Subcutaneous abdominal adipose tissue (tissue), 5 donors: ENCODE data around the gene KIAA1671.

Experiments used
- H3K27ac ChIP-seq: one replicate; pipeline ENCODE4 v1.7.0; 2013; ENCODE audit warnings: low read depth, mild to moderate bottlenecking, inconsistent platforms, low read length, moderate library complexity
- H3K27me3 ChIP-seq, 5 donors: one replicate each; pipeline ENCODE4 v1.7.0; 2013; ENCODE audit warnings: low read length in 5 of 5, inconsistent platforms in 1 of 5; ENCODE audit not compliant: control insufficient read depth in 5 of 5, insufficient read depth in 4 of 5
- H3K36me3 ChIP-seq, 5 donors: one replicate each; pipeline ENCODE4 v1.7.0; 2013; ENCODE audit warnings: low read length in 5 of 5; ENCODE audit not compliant: control insufficient read depth in 5 of 5, insufficient read depth in 5 of 5
- H3K4me1 ChIP-seq, 5 donors: one replicate each; pipeline ENCODE4 v1.7.0; 2013; ENCODE audit warnings: low read length in 5 of 5, mild to moderate bottlenecking in 3 of 5, moderate library complexity in 1 of 5; ENCODE audit not compliant: control insufficient read depth in 5 of 5, insufficient read depth in 5 of 5
- H3K4me3 ChIP-seq, 5 donors: one replicate each; pipeline ENCODE4 v1.7.0; 2013; ENCODE audit warnings: low read length in 5 of 5, low read depth in 1 of 5
- H3K9ac ChIP-seq, 5 donors: one replicate each; pipeline ENCODE4 v1.7.0; 2013; ENCODE audit warnings: low read length in 5 of 5, mild to moderate bottlenecking in 4 of 5, moderate library complexity in 3 of 5
- H3K9me3 ChIP-seq, 5 donors: one replicate each; pipeline ENCODE4 v1.7.0; 2013; ENCODE audit warnings: low read length in 5 of 5; ENCODE audit not compliant: control insufficient read depth in 5 of 5
- donor health status: healthy.
- donor health status: healthy.
- donor health status: healthy.
- donor health status: healthy.
- donor health status: healthy.

KIAA1671 gene

DNA sequence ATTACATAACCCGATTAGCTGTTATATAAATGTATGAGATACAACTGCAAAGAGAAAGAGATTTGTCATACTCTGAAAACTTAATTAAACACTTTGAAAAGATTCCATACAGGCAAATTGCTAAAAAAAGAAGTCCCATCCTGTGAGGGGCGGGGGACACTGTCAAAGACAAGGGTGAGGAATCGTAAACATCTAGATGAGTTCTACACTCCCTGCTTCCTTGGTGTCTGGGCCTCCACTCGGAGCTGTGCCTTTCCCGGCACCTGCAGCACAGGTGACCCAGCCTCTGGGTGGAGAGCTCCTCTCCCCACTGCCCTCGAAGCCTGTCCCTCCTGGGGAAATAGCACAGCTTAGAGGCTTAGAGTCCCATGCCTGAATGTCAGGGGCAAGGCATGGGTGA is 177.9 kb downstream of the KIAA1671 start:
- Histone ChIP-seq H3K4me1 (peaks cover 0 to 67% (median 8%) of the 10 kb centered on the region in 5 donors), H3K9ac (no peak overlapping the region), H3K4me3 (no peak overlapping the region), H3K27ac (no peak overlapping the region), H3K36me3 (no peaks in the 10 kb centered on the region), H3K27me3 (peaks cover 0 to 3% (median 0%) of the 10 kb centered on the region in 5 donors), H3K9me3 (no peaks in the 10 kb centered on the region)

- H3K27me3 ChIP-seq: peaks cover 0 to 3% (median 0%) of the 10 kb centered on the region in 5 donors
- no peaks in the 10 kb centered on the region for H3K36me3 ChIP-seq
- H3K9ac ChIP-seq: no peak overlapping the region
- no peak overlapping the region for H3K4me3 ChIP-seq
- no peak overlapping the region for H3K27ac ChIP-seq
- H3K4me1 ChIP-seq: peaks cover 0 to 76% (median 8%) of the 10 kb centered on the region in 5 donors
- H3K9me3 ChIP-seq: no peaks in the 10 kb centered on the region
Measured at GRCh38 chr22:25131198-25131887, 178.8 kb downstream of the KIAA1671 start.

GRCh38 chr22:25134028-25134427 is 181.5 kb downstream of the KIAA1671 start:
- Histone ChIP-seq H3K9ac (no peak overlapping the region), H3K27me3 (peaks cover 0 to 3% (median 0%) of the 10 kb centered on the region in 5 donors), H3K36me3 (no peaks in the 10 kb centered on the region), H3K9me3 (no peaks in the 10 kb centered on the region), H3K27ac (peak overlapping the region; percentile 20), H3K4me1 (peaks cover 0 to 67% (median 10%) of the 10 kb centered on the region in 5 donors), H3K4me3 (no peak overlapping the region)

- H3K4me3 ChIP-seq: no peak overlapping the region
- H3K27ac ChIP-seq: peak overlapping the region; percentile 20
- H3K9me3 ChIP-seq: no peaks in the 10 kb centered on the region
- peaks cover 0 to 3% (median 0%) of the 10 kb centered on the region in 5 donors for H3K27me3 ChIP-seq
- H3K36me3 ChIP-seq: no peaks in the 10 kb centered on the region
- peaks cover 0 to 72% (median 10%) of the 10 kb centered on the region in 5 donors for H3K4me1 ChIP-seq
- no peak overlapping the region for H3K9ac ChIP-seq
Measured at GRCh38 chr22:25134451-25134850, 181.9 kb downstream of the KIAA1671 start.

DNA sequence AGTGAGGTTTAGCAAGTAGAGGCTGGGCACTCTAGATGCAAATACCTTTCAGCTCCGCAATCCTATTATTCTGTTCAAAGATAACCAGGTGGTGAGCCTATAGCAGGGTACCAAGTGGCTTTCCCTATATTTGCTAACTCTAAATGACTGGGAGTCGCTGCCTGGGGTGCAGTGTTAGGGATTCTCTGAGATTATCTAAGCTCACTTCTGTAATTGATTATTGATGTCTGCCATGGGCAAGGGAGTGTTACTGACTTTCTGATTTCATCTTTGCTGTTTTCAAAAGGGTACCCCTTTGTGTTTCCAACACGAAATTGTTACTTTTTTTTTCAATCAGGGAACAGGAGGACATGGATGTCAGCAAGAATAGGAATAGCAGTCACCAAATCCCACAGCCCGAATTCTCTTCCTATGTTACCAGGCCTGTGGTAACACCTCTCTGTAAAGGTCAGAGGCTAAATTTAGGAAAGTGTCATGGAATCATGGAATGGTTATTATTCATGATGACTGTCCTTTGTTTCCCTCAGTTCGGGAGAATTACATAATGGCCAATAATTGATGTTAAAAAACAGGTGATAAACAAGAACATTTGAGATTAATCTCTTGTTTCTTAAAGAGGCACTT is 184.5 kb downstream of the KIAA1671 start:
- no peak overlapping the region for H3K4me3 ChIP-seq
- H3K4me1 ChIP-seq: peaks cover 0 to 60% (median 10%) of the 10 kb centered on the region in 5 donors
- H3K36me3 ChIP-seq: no peaks in the 10 kb centered on the region
- H3K27me3 ChIP-seq: no peaks in the 10 kb centered on the region
- peak overlapping the region; percentile 3 for H3K27ac ChIP-seq
- H3K9me3 ChIP-seq: no peaks in the 10 kb centered on the region
- no peak overlapping the region for H3K9ac ChIP-seq

GRCh38 chr22:25137577-25138525 is 185.3 kb downstream of the KIAA1671 start:
- Histone ChIP-seq H3K4me1 (peaks cover 0 to 55% (median 7%) of the 10 kb centered on the region in 5 donors), H3K27me3 (no peaks in the 10 kb centered on the region), H3K36me3 (no peaks in the 10 kb centered on the region), H3K9me3 (no peaks in the 10 kb centered on the region), H3K9ac (no peak overlapping the region), H3K27ac (peak overlapping the region; percentile 3), H3K4me3 (no peak overlapping the region)

DNA sequence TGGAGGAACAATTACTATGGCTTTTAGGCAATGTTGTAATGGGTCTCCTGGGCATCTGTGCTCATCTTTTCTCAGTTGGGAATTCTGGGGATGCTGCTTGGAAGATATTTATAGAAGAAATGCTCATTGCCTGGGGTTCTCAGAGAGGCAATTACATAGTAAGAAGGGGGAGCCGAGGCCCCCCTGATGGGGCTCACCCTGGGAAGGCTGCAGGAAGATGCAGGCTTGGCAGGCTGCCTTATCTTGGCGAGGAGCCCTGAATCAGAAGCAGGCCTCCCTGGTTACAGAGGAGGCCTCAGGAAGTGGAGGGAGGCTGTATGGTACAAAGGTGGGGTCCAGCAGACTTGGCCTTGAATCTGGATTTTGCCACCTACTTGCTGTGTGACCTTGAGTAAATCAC is 186.5 kb downstream of the KIAA1671 start:
- no peak overlapping the region for H3K4me3 ChIP-seq
- no peaks in the 10 kb centered on the region for H3K27me3 ChIP-seq
- peaks cover 0 to 52% (median 6%) of the 10 kb centered on the region in 5 donors for H3K4me1 ChIP-seq
- H3K36me3 ChIP-seq: no peaks in the 10 kb centered on the region
- no peak overlapping the region for H3K27ac ChIP-seq
- no peaks in the 10 kb centered on the region for H3K9me3 ChIP-seq
- H3K9ac ChIP-seq: no peak overlapping the region

GRCh38 chr22:25142102-25142501 is 189.6 kb downstream of the KIAA1671 start:
- no peak overlapping the region for H3K4me3 ChIP-seq

DNA sequence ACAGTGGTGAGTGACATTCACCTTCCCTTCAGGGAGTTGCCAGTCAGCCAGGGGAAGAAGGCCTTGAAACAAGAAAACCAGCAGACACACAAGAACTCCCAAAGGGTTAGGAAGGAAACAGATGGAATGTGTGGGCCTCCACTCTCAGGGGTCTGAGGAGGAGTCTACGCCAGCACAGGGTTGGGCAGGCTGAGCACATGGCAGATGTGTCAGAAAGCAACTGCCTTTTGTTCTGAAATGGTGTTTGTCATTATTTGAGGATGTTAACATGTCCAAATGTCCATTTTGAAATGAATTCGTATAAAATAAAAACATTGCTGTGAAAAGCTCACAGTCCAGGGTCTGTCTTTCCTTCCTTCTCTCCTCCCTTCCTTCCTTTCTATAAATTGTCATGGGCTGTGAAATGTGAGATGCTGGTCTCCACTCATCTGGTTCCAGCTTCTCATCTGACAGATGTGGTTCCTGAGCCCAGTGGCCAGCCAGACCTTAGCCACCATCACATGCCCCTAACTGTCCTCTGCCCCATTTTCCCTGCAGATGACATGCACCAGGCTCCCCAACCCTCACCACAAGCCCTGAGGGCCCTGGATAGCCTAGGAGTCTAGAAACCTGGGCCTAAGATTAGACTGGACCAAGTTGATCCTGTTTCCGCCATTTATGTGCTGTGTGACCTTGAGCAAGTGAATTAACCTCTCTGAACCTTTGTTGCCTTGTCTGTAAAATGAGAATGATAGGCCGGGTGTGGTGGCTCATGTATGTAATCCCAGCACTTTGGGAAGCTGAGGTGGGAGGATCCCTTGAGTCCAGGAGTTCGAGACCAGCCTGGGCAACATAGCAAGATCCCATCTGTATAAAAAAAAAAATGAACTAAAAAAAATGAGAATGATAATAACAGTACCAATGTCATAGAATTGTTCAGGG is 190.9 kb downstream of the KIAA1671 start:
- no peak overlapping the region for H3K27ac ChIP-seq
- no peaks in the 10 kb centered on the region for H3K27me3 ChIP-seq
- no peak overlapping the region for H3K9ac ChIP-seq
- H3K9me3 ChIP-seq: no peaks in the 10 kb centered on the region
- H3K4me3 ChIP-seq: no peak overlapping the region
- H3K4me1 ChIP-seq: peaks cover 0 to 45% (median 4%) of the 10 kb centered on the region in 5 donors
- H3K36me3 ChIP-seq: no peaks in the 10 kb centered on the region

More at GRCh38 chr22:25142102-25142501, 189.6 kb downstream of the KIAA1671 start:
- Histone ChIP-seq H3K9me3 (no peaks in the 10 kb centered on the region), H3K36me3 (no peaks in the 10 kb centered on the region), H3K4me1 (peaks cover 0 to 37% (median 1%) of the 10 kb centered on the region in 5 donors), H3K27ac (no peak overlapping the region), H3K9ac (no peak overlapping the region), H3K27me3 (no peaks in the 10 kb centered on the region)
